Activated naive CD4-positive, alpha-beta T cell treated with anti-CD3 and anti-CD28 coated beads, Interleukin-2, amount 10 ng/mL, durations not matched to agents 7 days and 5 days (primary cell): ENCODE results near the gene EIF2D.

Source experiments
- CTCF ChIA-PET: fragments of 350-600 bp; sonication (Branson Sonifier 250); formaldehyde crosslinking; loops from one replicate; lab custom pipeline; 2021; ENCODE audit warnings: antibody characterized with exemption; lab: Charles Lee
- DNase-seq: peaks from one replicate; pipeline ENCODE4 v3.0.0-alpha.2; 2020
- H3K27ac Mint-ChIP-seq: one replicate; pipeline ENCODE4 v1.8.0; 2021; ENCODE audit warnings: mild to moderate bottlenecking, moderate library complexity, mixed read lengths
- H3K27me3 Mint-ChIP-seq: one replicate; pipeline ENCODE4 v1.8.0; 2021; ENCODE audit warnings: mild to moderate bottlenecking, mixed read lengths
- H3K36me3 Mint-ChIP-seq: one replicate; pipeline ENCODE4 v1.8.0; 2021; ENCODE audit warnings: mixed read lengths
- H3K4me1 Mint-ChIP-seq: one replicate; pipeline ENCODE4 v1.8.0; 2021; ENCODE audit warnings: mixed read lengths
- H3K4me3 Mint-ChIP-seq: one replicate; pipeline ENCODE4 v1.8.0; 2021; ENCODE audit warnings: mild to moderate bottlenecking, moderate library complexity, mixed read lengths
- H3K9me3 Mint-ChIP-seq: one replicate; pipeline ENCODE4 v1.8.0; 2021; ENCODE audit warnings: mixed read lengths

The EIF2D gene

DNA sequence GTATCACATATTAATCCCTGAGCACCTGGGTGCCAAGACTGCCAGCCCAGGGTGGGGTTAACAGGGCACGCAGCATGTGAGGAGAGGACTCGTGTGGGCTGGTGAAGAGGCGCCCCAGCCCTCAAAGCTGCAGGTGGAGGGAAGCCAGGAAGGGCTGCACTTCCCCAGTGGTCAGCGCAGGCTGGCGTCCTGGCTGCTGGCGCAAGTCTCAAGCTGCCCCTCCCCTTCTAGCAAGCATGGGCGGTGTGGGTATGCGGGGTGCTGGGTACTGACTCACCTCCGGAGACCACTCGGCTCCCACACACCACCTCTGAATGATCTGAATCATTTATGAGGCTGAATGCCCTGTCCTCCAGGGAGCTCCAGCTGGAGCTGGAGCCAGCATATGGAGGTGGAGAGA lies 44.0 kb downstream of the EIF2D start:
- peaks cover 99% of the 10 kb centered on the region for H3K4me1 Mint-ChIP-seq
- H3K27ac Mint-ChIP-seq, result peak overlapping the region; percentile 88
- H3K4me3 Mint-ChIP-seq, result peak overlapping the region; percentile 38
- no peaks in the 10 kb centered on the region for H3K27me3 Mint-ChIP-seq
- peaks cover 96% of the 10 kb centered on the region for H3K36me3 Mint-ChIP-seq
- CTCF ChIA-PET, result interaction anchor here (1.2 to 19.4 kb wide), 7 partner anchors 10 to 78 kb away, joined by 3 to 414 read pairs (median 4); no protein-coding TSS in a partner anchor
- no peak for DNase-seq
- H3K9me3 Mint-ChIP-seq, result no peaks in the 10 kb centered on the region

DNA sequence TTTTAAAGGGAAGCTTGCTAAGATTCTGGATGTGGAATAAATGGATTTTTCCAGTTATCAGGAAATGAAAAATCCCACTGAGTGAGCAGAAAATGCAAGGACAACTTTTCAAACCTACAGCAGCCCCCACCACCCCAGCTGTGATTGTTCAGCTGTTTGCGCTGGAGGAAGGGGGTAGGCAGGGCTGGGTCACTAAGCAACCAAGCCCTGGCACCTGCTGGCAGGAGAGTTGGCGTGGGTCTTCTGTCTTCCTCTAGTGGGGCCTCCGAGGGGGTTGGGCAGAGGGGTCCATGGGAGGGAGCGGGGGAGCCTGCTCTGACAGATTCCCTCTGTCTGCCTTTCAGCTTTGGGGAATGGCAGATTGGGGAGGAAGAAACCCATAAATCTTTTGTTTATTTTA lies 45.3 kb downstream of the EIF2D start:
- Mint-ChIP-seq H3K27me3 (no peaks in the 10 kb centered on the region), H3K9me3 (no peaks in the 10 kb centered on the region), H3K27ac (peak overlapping the region; percentile 88), H3K4me3 (peak overlapping the region; percentile 56), H3K4me1 (peaks cover 99% of the 10 kb centered on the region), H3K36me3 (peaks cover 94% of the 10 kb centered on the region)
- no peak for DNase-seq
- CTCF ChIA-PET, result interaction anchor here (1.2 to 19.4 kb wide), 5 partner anchors 12 to 77 kb away, joined by 4 to 414 read pairs (median 21); no protein-coding TSS in a partner anchor

- H3K27ac Mint-ChIP-seq, result peak overlapping the region; percentile 82
- CTCF ChIA-PET, result interaction anchor here (0.9 to 19.4 kb wide), 4 partner anchors 11 to 21 kb away, joined by 3 to 414 read pairs (median 16); no protein-coding TSS in a partner anchor
- no peak for DNase-seq
- peaks cover 93% of the 10 kb centered on the region for H3K36me3 Mint-ChIP-seq
- H3K4me3 Mint-ChIP-seq, result peak overlapping the region; percentile 56
- H3K9me3 Mint-ChIP-seq, result no peaks in the 10 kb centered on the region
- no peaks in the 10 kb centered on the region for H3K27me3 Mint-ChIP-seq
- peaks cover 99% of the 10 kb centered on the region for H3K4me1 Mint-ChIP-seq
These were observed 46.3 kb downstream of the EIF2D start for GRCh38 chr1:206565995-206566394.

- Mint-ChIP-seq H3K36me3 (peaks cover 95% of the 10 kb centered on the region), H3K9me3 (no peaks in the 10 kb centered on the region)
These were observed 48.7 kb downstream of the EIF2D start for GRCh38 chr1:206563367-206564207.

DNA sequence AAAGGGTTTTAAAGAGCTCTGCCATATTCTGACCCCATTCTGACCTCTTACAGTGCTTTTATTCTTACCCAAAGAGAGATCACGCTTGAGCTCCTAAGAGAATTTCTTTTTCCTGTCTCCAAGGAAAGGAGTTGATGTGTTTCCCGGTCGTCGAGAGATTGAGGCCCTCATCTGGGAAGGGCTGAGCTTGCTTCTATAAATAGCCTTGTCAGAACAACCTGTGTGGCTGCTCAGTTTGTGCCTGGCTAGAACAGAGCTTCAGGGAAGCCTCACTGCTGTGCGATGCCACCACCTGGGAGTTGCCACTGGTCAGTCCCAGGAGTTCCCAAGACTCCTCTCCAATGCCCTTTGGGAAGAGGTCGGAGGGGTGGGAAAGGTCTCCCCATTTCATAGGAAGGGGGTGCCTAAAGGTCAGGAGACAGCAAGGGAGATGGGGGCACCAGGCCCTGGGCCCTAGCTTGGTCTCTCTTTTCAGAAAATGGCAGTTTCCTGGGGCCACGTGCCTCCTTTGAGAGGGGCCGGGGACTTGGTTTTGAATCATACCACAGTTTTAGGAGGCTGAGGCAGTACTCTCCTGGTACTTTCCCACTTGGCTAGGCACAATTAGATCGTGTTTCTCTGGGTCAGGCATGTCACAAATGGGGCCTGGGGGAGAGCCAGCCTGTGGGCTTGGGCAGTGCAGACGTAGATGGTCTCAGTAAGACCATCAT lies 52.1 kb downstream of the EIF2D start:
- peaks cover 73% of the 10 kb centered on the region for H3K36me3 Mint-ChIP-seq
- peaks cover 73% of the 10 kb centered on the region for H3K4me1 Mint-ChIP-seq
- H3K9me3 Mint-ChIP-seq, result no peaks in the 10 kb centered on the region
- no peaks in the 10 kb centered on the region for H3K27me3 Mint-ChIP-seq
- peak overlapping the region; percentile 86 for H3K4me3 Mint-ChIP-seq
- CTCF ChIA-PET, result interaction anchor here (0.9 to 19.4 kb wide), 7 partner anchors 9 to 90 kb away, joined by 3 to 414 read pairs (median 4); partner anchors contain the start of gene IKBKE
- H3K27ac Mint-ChIP-seq, result peak overlapping the region; percentile 93
- no peak for DNase-seq

More at GRCh38 chr1:206563367-206564207, 48.7 kb downstream of the EIF2D start:
- DNase-seq, result no peak
- Mint-ChIP-seq H3K4me1 (peaks cover 93% of the 10 kb centered on the region), H3K27me3 (no peaks in the 10 kb centered on the region), H3K4me3 (peak overlapping the region; percentile 56), H3K27ac (peak overlapping the region; percentile 93)
- CTCF ChIA-PET, result interaction anchor here (1.1 to 19.4 kb wide), 6 partner anchors 10 to 28 kb away, joined by 3 to 414 read pairs (median 13); no protein-coding TSS in a partner anchor

DNA sequence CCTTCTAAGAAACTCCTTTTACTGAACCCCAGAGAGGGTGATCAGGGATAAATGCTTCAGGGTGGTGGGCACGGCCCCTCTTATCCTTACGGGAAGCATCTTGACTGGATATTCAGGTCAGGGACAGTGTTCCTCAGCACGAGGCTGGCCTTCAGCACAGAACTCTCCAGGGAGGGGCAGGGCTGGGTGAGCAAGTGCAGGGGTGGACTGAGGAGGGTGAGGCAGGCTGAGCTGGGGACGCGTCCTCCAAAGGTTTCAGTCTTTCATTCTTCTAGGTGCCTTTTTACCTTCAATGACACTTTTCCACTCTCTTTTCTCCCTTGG lies 52.6 kb downstream of the EIF2D start:
- peak overlapping the region; percentile 86 for H3K4me3 Mint-ChIP-seq
- peaks cover 73% of the 10 kb centered on the region for H3K4me1 Mint-ChIP-seq
- peak overlapping the region; percentile 93 for H3K27ac Mint-ChIP-seq
- no peaks in the 10 kb centered on the region for H3K9me3 Mint-ChIP-seq
- H3K36me3 Mint-ChIP-seq, result peaks cover 68% of the 10 kb centered on the region
- CTCF ChIA-PET, result interaction anchor here (1.0 to 19.4 kb wide), 7 partner anchors 8 to 90 kb away, joined by 3 to 414 read pairs (median 4); partner anchors contain the start of gene IKBKE
- DNase-seq, result no peak
- no peaks in the 10 kb centered on the region for H3K27me3 Mint-ChIP-seq

- H3K4me1 Mint-ChIP-seq, result peaks cover 73% of the 10 kb centered on the region
- H3K27me3 Mint-ChIP-seq, result no peaks in the 10 kb centered on the region
- H3K36me3 Mint-ChIP-seq, result peaks cover 62% of the 10 kb centered on the region
- no peaks in the 10 kb centered on the region for H3K9me3 Mint-ChIP-seq
- no peak for DNase-seq
- CTCF ChIA-PET, result interaction anchor here (1.2 to 19.4 kb wide), 6 partner anchors 8 to 33 kb away, joined by 3 to 414 read pairs (median 4); no protein-coding TSS in a partner anchor
- H3K27ac Mint-ChIP-seq, result peak overlapping the region; percentile 93
- H3K4me3 Mint-ChIP-seq, result peak overlapping the region; percentile 86
These were observed 53.2 kb downstream of the EIF2D start for GRCh38 chr1:206558794-206559671.

DNA sequence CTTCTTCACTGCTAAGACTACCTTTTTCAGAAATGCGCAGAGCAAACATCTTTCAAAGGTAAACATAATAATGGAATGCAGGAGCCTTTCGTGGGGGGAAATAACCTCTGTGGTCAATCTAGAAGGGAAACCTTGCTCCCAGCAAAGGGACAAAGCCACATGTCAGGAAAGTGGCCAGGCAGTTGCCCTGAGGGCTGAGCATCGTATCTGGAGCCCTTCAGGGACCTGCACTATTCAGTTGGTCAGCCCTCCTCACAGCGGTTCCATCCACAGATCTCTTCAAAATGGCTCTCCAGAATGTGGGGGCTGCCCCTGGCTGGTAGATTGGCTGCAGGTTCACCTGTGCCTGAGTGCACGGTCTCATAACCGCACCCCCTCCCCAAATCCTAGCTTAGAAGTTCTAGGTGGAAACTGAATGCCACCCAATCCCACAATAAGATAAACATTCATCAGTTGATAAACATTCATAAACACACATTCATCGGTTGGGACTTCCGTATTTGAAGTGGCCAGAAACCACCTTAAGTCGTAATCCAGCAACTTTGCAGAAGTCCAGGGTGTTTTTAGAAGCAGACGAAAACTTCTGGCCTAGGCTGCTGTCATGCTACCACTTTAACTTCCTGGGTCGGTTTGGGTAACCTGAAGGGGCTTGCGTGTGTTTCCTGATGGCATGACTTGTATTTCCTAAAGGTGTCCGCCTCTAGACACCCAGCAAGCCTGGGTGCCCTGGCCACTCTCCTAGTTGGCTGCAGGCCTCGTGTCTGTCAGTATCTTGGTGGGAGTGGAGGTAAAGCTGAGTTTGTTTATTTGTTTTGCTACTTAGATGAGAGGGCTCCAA lies 54.4 kb downstream of the EIF2D start:
- Mint-ChIP-seq H3K27ac (peak overlapping the region; percentile 93), H3K9me3 (no peaks in the 10 kb centered on the region), H3K36me3 (peaks cover 54% of the 10 kb centered on the region), H3K4me1 (peaks cover 72% of the 10 kb centered on the region), H3K4me3 (peak overlapping the region; percentile 86), H3K27me3 (no peaks in the 10 kb centered on the region)
- peak; percentile 56 for DNase-seq
- CTCF ChIA-PET, result interaction anchor here (1.2 to 19.4 kb wide), 2 partner anchors 11 to 23 kb away, joined by 4 to 414 read pairs; no protein-coding TSS in a partner anchor

DNA sequence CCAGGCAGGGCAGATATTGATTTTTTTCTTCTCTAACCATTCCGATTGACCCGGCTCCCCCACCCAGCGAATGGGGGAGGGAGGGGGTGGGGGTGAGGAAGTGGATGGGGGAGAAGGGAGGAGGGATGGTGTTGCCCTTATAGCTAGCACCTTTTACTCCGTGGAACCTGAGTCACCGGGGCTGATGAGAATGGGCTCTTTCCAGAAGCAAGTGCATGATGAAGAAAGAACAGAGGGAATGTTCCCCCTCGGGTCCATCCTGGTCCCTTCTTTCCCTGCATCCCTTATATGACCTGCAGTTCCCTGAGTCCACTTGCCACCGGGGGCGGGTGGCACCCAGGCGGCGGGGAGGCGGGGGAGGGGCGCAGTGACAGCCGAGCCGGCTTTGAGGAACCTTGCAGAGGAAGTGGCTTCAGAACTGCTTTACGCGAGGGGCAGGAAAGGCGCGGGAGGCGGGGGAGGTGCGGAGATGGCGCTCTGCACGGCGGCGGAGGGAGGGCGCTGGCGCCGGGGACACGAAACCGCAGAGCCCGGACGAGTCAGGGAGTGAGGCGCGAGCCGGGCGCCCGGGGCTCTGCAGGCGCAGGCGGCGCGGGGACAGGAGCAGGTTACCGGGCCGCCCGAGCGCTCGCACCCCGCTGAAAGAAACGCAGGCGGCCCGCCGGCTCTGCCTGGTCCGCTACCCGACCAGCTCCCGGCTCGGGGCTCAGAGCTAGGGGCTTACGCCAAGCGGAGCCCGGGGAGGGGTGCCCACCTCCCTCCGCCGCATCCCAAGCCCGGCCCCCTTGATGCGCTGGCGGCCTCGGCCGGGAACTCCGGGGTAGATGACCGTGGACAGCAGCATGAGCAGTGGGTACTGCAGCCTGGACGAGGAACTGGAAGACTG lies 55.3 kb downstream of the EIF2D start:
- H3K36me3 Mint-ChIP-seq, result peaks cover 47% of the 10 kb centered on the region
- DNase-seq, result peak; percentile 95
- H3K9me3 Mint-ChIP-seq, result no peaks in the 10 kb centered on the region
- CTCF ChIA-PET, result interaction anchor here (0.7 to 19.4 kb wide), 7 partner anchors 10 to 56 kb away, joined by 3 to 414 read pairs (median 9); no protein-coding TSS in a partner anchor
- peak overlapping the region; percentile 93 for H3K27ac Mint-ChIP-seq
- H3K4me3 Mint-ChIP-seq, result peak overlapping the region; percentile 86
- peaks cover 72% of the 10 kb centered on the region for H3K4me1 Mint-ChIP-seq
- H3K27me3 Mint-ChIP-seq, result no peaks in the 10 kb centered on the region

- peaks cover 40% of the 10 kb centered on the region for H3K36me3 Mint-ChIP-seq
- no peak for DNase-seq
- CTCF ChIA-PET, result interaction anchor here (0.7 to 19.4 kb wide), 8 partner anchors 11 to 77 kb away, joined by 3 to 414 read pairs (median 6); no protein-coding TSS in a partner anchor
These were observed 56.1 kb downstream of the EIF2D start for GRCh38 chr1:206556047-206556749.

GRCh38 chr1:206555473-206555935 lies 56.8 kb downstream of the EIF2D start:
- Mint-ChIP-seq H3K36me3 (peaks cover 34% of the 10 kb centered on the region), H3K4me3 (peak overlapping the region; percentile 86), H3K27ac (peak overlapping the region; percentile 93), H3K4me1 (peaks cover 71% of the 10 kb centered on the region), H3K9me3 (no peaks in the 10 kb centered on the region), H3K27me3 (no peaks in the 10 kb centered on the region)
- CTCF ChIA-PET, result interaction anchor here (0.8 to 19.4 kb wide), 10 partner anchors 12 to 108 kb away, joined by 3 to 414 read pairs (median 4); no protein-coding TSS in a partner anchor
- DNase-seq, result peak; percentile 49

More at GRCh38 chr1:206556047-206556749, 56.1 kb downstream of the EIF2D start:
- Mint-ChIP-seq H3K27ac (peak overlapping the region; percentile 93), H3K4me3 (peak overlapping the region; percentile 86), H3K9me3 (no peaks in the 10 kb centered on the region), H3K4me1 (peaks cover 72% of the 10 kb centered on the region), H3K27me3 (no peaks in the 10 kb centered on the region)
